ENCODE measurements around the gene EBP.
"Not testable (repeated sequence)": the region's sequence is repeated elsewhere in the genome, so short reads cannot be mapped to it uniquely, and the experiment has no call there.

The EBP gene

GRCh38 chrX:48531358-48531959 is 9.9 kb downstream of the EBP start:
- DNase-seq = no peak

GRCh38 chrX:48532161-48532560 is 10.6 kb downstream of the EBP start:
- DNase-seq = no peak

GRCh38 chrX:48533165-48533564 is 11.6 kb downstream of the EBP start:
- DNase-seq = no peak

GRCh38 chrX:48538641-48539344 is 17.2 kb downstream of the EBP start:
- DNase-seq = no peak

- DNase-seq = peak; percentile 95
Observed at GRCh38 chrX:48539345-48540027, 17.9 kb downstream of the EBP start, which contains the start of gene TBC1D25. Gene TBC1D25 (plus strand): TSS chrX:48539714. CDS start chrX:48539798, 84 bp downstream.

- DNase-seq = no peak
Observed at GRCh38 chrX:48540028-48540375, 18.4 kb downstream of the EBP start.

GRCh38 chrX:48540480-48540879 is 18.9 kb downstream of the EBP start:
- no peak for DNase-seq

GRCh38 chrX:48541140-48541814 is 19.7 kb downstream of the EBP start:
- DNase-seq = no peak

GRCh38 chrX:48548871-48549270 is 27.3 kb downstream of the EBP start:
- DNase-seq = no peak

- not testable (repeated sequence) for DNase-seq
Observed at GRCh38 chrX:48555731-48556325, 34.2 kb downstream of the EBP start.

- DNase-seq = no peak
Observed at GRCh38 chrX:48558271-48558670, 36.7 kb downstream of the EBP start.

GRCh38 chrX:48559636-48560035 is 38.0 kb downstream of the EBP start:
- no peak for DNase-seq

- DNase-seq = no peak
Observed at GRCh38 chrX:48560056-48560455, 38.4 kb downstream of the EBP start.

- DNase-seq = no peak
Observed at GRCh38 chrX:48560681-48561080, 39.1 kb downstream of the EBP start.

GRCh38 chrX:48569958-48570357 is 48.4 kb downstream of the EBP start:
- DNase-seq = no peak

GRCh38 chrX:48573690-48574269 is 52.2 kb downstream of the EBP start:
- peak; percentile 58 for DNase-seq

- DNase-seq = peak; percentile 90
Observed at GRCh38 chrX:48574270-48575266, 53.0 kb downstream of the EBP start, which contains the start of gene RBM3. Gene RBM3 (plus strand): TSS chrX:48574484. CDS start chrX:48575181, 697 bp downstream.

- DNase-seq = no peak
Observed at GRCh38 chrX:48575642-48576041, 54.0 kb downstream of the EBP start.

GRCh38 chrX:48576108-48576507 is 54.5 kb downstream of the EBP start:
- DNase-seq = no peak
